HL-60 (cell line): ENCODE measurements around the gene CAPN13.

Source experiments
- CTCF ChIP-seq: IDR thresholded peaks from one replicate; pipeline ENCODE4 v1.5.1; 2011; ENCODE audit warnings: low read length, control low read depth, inconsistent platforms; ENCODE audit not compliant: insufficient read depth
- POLR2AphosphoS5 ChIP-seq: IDR thresholded peaks from 2 replicates; pipeline ENCODE4 v1.6.1; 2012; ENCODE audit warnings: low read depth
- REST ChIP-seq: IDR thresholded peaks from 2 replicates; pipeline ENCODE4 v1.6.1; 2012; ENCODE audit warnings: low read depth; ENCODE audit not compliant: insufficient replicate concordance
- SPI1 ChIP-seq: IDR thresholded peaks from 2 replicates; pipeline ENCODE4 v1.6.1; 2012; ENCODE audit warnings: low read depth, mild to moderate bottlenecking, borderline replicate concordance

GRCh38 chr2:30689496-30690125, 117.6 kb downstream of the CAPN13 start:
- TF ChIP-seq CTCF: no peak
- no peak for TF ChIP-seq POLR2AphosphoS5
- TF ChIP-seq SPI1: no peak
- no peak for TF ChIP-seq REST
